Kidney (tissue), 14 donors: ENCODE results near the gene LIPE. TPM values are rescaled to one million over a fixed set of nuclear protein-coding genes. Genes with fewer than 3 reads are reported as not detected.

Experiments
- DNase-seq, 5 donors: peaks; one replicate each; pipeline ENCODE4 v3.0.0-alpha.2; 2013 to 2020
- FAIRE-seq: peaks from 2 replicates; lab custom pipeline; 2012; peaks lifted over from hg19 to GRCh38; lab: Jason Lieb, UNC
- H3K27ac ChIP-seq, 2 donors: one replicate each; pipeline ENCODE4 v1.7.0; 2013; ENCODE audit warnings: low read depth in 2 of 2, low read length in 2 of 2, inconsistent platforms in 1 of 2
- H3K27me3 ChIP-seq: one replicate; pipeline ENCODE4 v1.7.1; 2013; ENCODE audit warnings: low read length, inconsistent platforms; ENCODE audit not compliant: control insufficient read depth, insufficient read depth
- H3K36me3 ChIP-seq, 3 donors: one replicate each; pipeline versions ENCODE4 v1.7.0 to v1.7.1; 2013; ENCODE audit warnings: low read length in 3 of 3, control low read depth in 1 of 3, inconsistent platforms in 1 of 3; ENCODE audit not compliant: insufficient read depth in 3 of 3, control insufficient read depth in 2 of 3
- H3K4me1 ChIP-seq, 3 donors: one replicate each; pipeline versions ENCODE4 v1.7.0 to v1.7.1; 2013; ENCODE audit warnings: low read length in 3 of 3, inconsistent platforms in 1 of 3, low read depth in 1 of 3; ENCODE audit not compliant: control insufficient read depth in 2 of 3, insufficient read depth in 2 of 3
- H3K4me3 ChIP-seq, 3 donors: one replicate each; pipeline versions ENCODE4 v1.7.0 to v1.8.1; 2013; ENCODE audit warnings: low read length in 3 of 3, control low read depth in 1 of 3, inconsistent platforms in 1 of 3
- H3K9ac ChIP-seq, 3 donors: one replicate each; pipeline versions ENCODE4 v1.7.0 to v1.7.1; 2013; ENCODE audit warnings: low read length in 3 of 3, control low read depth in 1 of 3, inconsistent platforms in 1 of 3
- H3K9me3 ChIP-seq, 3 donors: one replicate each; pipeline versions ENCODE4 v1.7.0 to v1.7.1; 2013; ENCODE audit warnings: low read length in 3 of 3, control low read depth in 1 of 3, inconsistent platforms in 1 of 3; ENCODE audit not compliant: control insufficient read depth in 2 of 3, insufficient read depth in 1 of 3
- intact Hi-C: fragments of 100-400 bp; cut with DNase I; formaldehyde crosslinking; loops from one replicate; pipeline ENCODE4 v1.11.1; 2022
- polyA plus RNA-seq: library from polyadenylated mRNA; stranded (reverse); fragments of 350-450 nt; fragmentation: Illumina TruSeq; extraction: RNeasy Lipid Tissue Mini Kit (QIAGEN cat#74804); gene quantifications from one replicate; pipeline ENCODE4 v1.2.3, GENCODE V29; 2014; ENCODE audit warnings: low read depth, low replicate concordance; ENCODE audit not compliant: insufficient read depth
- total RNA-seq: library from RNA; stranded (reverse); fragmentation: NEBNext Ultra II Directional; extraction: Animal tissue kit (Norgen Biotek cat#: 25700); gene quantifications from one replicate; pipeline ENCODE4 v1.2.1, GENCODE V29; 2021
- TF ChIP-seq, protein P1 (sequence below): IDR thresholded peaks from 3 replicates; pipeline ENCODE4 v1.5.1; 2012; ENCODE audit warnings: mild to moderate bottlenecking, moderate library complexity, borderline replicate concordance; ENCODE audit not compliant: insufficient read depth; ENCODE audit errors: extremely low read depth
- donor health status: control.
- donor health status: control.
- donor health status: control.
- donor health status: control.
- donor health status: control.
- donor health status: DM: yes; HTN: yes; CAD: no.
- donor health status: Normal renal cell carcinoma (clear cell type).

LIPE gene
- total and polyA plus RNA-seq, 2 donors from 2014 or later = 8.9 to 9.9 TPM

GRCh38 chr19:42407085-42407815, 19.9 kb downstream of the LIPE start:
- DNase-seq (peak in 1 of 5 donors; percentile 63), FAIRE-seq (no peak)
- Histone ChIP-seq H3K9ac (no peak overlapping the region), H3K4me3 (no peak overlapping the region), H3K4me1 (no peaks in the 10 kb centered on the region), H3K27ac (no peak overlapping the region), H3K9me3 (no peaks in the 10 kb centered on the region), H3K27me3 (no peaks in the 10 kb centered on the region), H3K36me3 (no peaks in the 10 kb centered on the region)
- TF ChIP-seq, protein P1, sequence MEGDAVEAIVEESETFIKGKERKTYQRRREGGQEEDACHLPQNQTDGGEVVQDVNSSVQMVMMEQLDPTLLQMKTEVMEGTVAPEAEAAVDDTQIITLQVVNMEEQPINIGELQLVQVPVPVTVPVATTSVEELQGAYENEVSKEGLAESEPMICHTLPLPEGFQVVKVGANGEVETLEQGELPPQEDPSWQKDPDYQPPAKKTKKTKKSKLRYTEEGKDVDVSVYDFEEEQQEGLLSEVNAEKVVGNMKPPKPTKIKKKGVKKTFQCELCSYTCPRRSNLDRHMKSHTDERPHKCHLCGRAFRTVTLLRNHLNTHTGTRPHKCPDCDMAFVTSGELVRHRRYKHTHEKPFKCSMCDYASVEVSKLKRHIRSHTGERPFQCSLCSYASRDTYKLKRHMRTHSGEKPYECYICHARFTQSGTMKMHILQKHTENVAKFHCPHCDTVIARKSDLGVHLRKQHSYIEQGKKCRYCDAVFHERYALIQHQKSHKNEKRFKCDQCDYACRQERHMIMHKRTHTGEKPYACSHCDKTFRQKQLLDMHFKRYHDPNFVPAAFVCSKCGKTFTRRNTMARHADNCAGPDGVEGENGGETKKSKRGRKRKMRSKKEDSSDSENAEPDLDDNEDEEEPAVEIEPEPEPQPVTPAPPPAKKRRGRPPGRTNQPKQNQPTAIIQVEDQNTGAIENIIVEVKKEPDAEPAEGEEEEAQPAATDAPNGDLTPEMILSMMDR = no peak
- intact Hi-C loops = no loop called here

- DNase-seq = peak in 1 of 5 donors; percentile 61
Measured at GRCh38 chr19:42406111-42406510, 21.1 kb downstream of the LIPE start.

GRCh38 chr19:42403586-42403985, 23.6 kb downstream of the LIPE start:
- TF ChIP-seq, protein P1 = no peak
- H3K27me3 ChIP-seq = no peaks in the 10 kb centered on the region
- FAIRE-seq (no peak), DNase-seq (no peak)
- intact Hi-C loops = no loop called here
- H3K27ac ChIP-seq = no peak overlapping the region
- peaks cover 0 to 2% (median 0%) of the 10 kb centered on the region in 3 donors for H3K4me1 ChIP-seq
- no peak overlapping the region for H3K9ac ChIP-seq
- H3K4me3 ChIP-seq = no peak overlapping the region
- no peaks in the 10 kb centered on the region for H3K9me3 ChIP-seq
- no peaks in the 10 kb centered on the region for H3K36me3 ChIP-seq

More at GRCh38 chr19:42406111-42406510, 21.1 kb downstream of the LIPE start:
- H3K27me3 ChIP-seq = no peaks in the 10 kb centered on the region
- no peak overlapping the region for H3K9ac ChIP-seq
- H3K36me3 ChIP-seq = no peaks in the 10 kb centered on the region
- TF ChIP-seq, protein P1 = no peak
- intact Hi-C loops = no loop called here
- H3K27ac ChIP-seq = no peak overlapping the region
- no peak overlapping the region for H3K4me3 ChIP-seq
- no peaks in the 10 kb centered on the region for H3K9me3 ChIP-seq
- no peak for FAIRE-seq
- H3K4me1 ChIP-seq = peaks cover 0 to 1% (median 0%) of the 10 kb centered on the region in 3 donors
